Mucosa of stomach (tissue), 1 donor: ENCODE data around the gene YLPM1.

Experiments used
- H3K27me3 ChIP-seq: one replicate; pipeline ENCODE4 v1.7.0; 2013; ENCODE audit warnings: mild to moderate bottlenecking, low read length; ENCODE audit not compliant: control insufficient read depth, insufficient read depth
- H3K36me3 ChIP-seq: one replicate; pipeline ENCODE4 v1.7.0; 2013; ENCODE audit warnings: low read length; ENCODE audit not compliant: control insufficient read depth, insufficient read depth
- H3K4me1 ChIP-seq: one replicate; pipeline ENCODE4 v1.7.0; 2013; ENCODE audit warnings: mild to moderate bottlenecking, low read length; ENCODE audit not compliant: control insufficient read depth, insufficient read depth
- H3K4me3 ChIP-seq: one replicate; pipeline ENCODE4 v1.7.0; 2013; ENCODE audit warnings: low read length
- H3K9ac ChIP-seq: one replicate; pipeline ENCODE4 v1.7.0; 2013; ENCODE audit warnings: mild to moderate bottlenecking, low read length, moderate library complexity
- H3K9me3 ChIP-seq: one replicate; pipeline ENCODE4 v1.7.0; 2013; ENCODE audit warnings: mild to moderate bottlenecking, low read length, moderate library complexity; ENCODE audit not compliant: control insufficient read depth
- donor health status: Pancreatic carcinoma.

Gene YLPM1

DNA sequence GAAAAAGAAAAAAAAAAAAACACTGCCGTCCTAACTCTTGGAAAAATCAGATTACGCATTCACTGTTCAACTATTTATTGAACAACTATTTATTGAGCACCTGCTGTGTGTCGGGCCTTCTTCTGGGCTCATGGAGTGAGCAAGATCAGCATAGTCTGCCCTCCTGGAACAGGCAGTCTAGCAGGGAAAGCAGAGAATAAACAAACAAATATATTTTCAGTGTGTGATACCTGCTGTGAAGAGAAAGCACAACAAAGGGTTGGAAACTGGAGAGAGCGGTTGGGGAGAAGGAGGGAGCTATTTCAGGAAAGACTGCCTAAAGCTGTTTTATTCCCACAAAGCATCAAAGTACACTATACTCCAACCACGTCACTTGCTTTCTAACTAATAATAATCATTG lies 102.0 kb downstream of the YLPM1 start:
- Histone ChIP-seq H3K27me3 (no peaks in the 10 kb centered on the region), H3K4me3 (no peak overlapping the region), H3K9me3 (no peaks in the 10 kb centered on the region), H3K9ac (no peak overlapping the region), H3K4me1 (no peaks in the 10 kb centered on the region), H3K36me3 (no peaks in the 10 kb centered on the region)

DNA sequence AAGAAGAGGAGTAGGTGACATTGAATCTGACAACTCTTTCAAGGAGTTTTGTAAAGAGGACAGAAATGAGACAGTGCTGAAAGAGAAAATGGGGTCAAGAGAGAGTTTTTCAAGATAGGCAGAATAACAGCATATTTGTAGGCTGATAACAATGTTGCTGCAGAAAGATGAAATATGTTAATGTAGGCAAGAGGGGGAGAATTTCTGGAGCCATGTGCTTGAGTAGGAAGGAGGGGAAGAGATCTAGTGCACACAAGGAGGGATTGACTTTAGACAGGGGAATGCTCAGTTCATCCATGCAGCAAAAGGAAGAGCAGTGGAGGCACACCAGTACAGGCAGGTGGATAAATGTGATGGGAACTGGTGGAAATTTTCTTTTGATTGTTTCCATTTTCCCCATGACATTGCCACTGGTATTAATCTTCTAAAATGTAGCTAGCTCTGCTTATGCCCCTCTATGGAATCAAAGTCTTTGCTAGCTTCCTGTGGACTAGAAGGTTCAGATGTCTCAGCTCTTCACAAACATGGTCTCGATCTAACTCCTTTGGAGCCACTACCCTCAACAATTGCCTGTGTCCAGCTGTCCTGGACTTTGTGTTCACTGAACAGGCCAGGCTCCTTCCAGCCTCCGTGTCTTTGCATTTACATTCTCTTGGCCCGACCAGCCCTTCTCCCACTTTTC lies 103.7 kb downstream of the YLPM1 start:
- Histone ChIP-seq H3K9ac (no peak overlapping the region), H3K27me3 (no peaks in the 10 kb centered on the region), H3K36me3 (no peaks in the 10 kb centered on the region), H3K9me3 (no peaks in the 10 kb centered on the region), H3K4me3 (no peak overlapping the region), H3K4me1 (no peaks in the 10 kb centered on the region)

DNA sequence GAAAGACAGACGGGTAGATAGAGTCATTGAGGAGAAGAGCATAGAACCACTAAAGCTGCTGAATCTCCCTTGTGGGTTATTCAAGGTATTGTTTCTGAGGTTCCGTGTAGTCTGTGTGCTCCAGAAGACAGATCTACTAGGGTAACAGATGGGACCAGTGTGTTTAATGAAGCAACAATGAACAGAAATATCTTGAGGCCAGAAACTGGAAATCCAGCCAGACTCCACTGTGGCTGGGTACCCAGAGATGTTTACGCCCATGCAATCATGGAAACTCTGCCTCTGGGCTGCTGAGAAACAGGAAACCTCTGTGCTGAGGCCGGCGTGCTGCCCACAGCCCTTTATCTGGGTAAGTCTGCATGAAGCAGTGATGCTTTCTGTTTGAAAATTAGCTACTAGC lies 104.6 kb downstream of the YLPM1 start:
- no peaks in the 10 kb centered on the region for H3K27me3 ChIP-seq
- no peak overlapping the region for H3K9ac ChIP-seq
- H3K4me1 ChIP-seq = no peaks in the 10 kb centered on the region
- H3K36me3 ChIP-seq = no peaks in the 10 kb centered on the region
- H3K4me3 ChIP-seq = no peak overlapping the region
- no peaks in the 10 kb centered on the region for H3K9me3 ChIP-seq

DNA sequence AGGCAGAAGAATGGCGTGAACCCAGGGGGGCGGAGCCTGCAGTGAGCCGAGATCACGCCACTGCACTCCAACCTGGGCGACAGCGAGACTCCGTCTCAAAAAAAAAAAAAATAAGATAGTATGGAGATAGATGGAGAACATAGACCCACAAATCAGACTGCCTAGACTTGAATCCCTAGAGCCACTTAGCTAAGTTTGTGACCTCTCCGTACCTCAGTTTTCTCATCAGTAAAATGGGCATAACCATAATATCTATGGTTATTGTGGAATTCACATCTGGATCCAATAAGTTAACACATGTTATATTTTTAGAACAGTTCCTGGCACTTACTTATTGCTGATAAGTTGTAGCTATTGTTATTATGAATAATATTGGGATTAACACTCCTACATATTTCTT lies 105.6 kb downstream of the YLPM1 start:
- H3K27me3 ChIP-seq = no peaks in the 10 kb centered on the region
- no peak overlapping the region for H3K4me3 ChIP-seq
- no peaks in the 10 kb centered on the region for H3K4me1 ChIP-seq
- H3K9ac ChIP-seq = no peak overlapping the region
- H3K9me3 ChIP-seq = no peaks in the 10 kb centered on the region
- H3K36me3 ChIP-seq = no peaks in the 10 kb centered on the region

DNA sequence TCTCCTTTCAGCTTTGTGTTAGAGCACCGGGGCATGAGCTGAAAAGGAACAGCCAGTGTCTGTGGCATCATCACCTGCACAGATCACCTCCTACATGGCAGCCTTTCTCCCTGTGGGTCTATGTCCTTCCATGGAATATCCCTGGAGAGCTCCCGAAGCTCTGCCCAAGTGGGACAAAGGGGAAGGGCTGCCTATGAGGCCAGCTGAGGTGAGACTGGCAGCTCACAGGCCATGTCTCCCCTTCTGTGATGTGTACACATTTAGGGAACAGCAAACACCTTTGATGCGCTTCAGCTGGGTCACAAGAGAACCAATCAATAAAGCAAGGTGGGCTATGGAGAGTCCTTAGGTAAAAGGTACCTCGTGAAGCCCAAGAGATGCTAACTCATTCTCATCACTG lies 108.7 kb downstream of the YLPM1 start:
- Histone ChIP-seq H3K4me1 (no peaks in the 10 kb centered on the region), H3K9ac (no peak overlapping the region), H3K27me3 (peaks cover 3% of the 10 kb centered on the region), H3K36me3 (no peaks in the 10 kb centered on the region), H3K4me3 (no peak overlapping the region), H3K9me3 (no peaks in the 10 kb centered on the region)

DNA sequence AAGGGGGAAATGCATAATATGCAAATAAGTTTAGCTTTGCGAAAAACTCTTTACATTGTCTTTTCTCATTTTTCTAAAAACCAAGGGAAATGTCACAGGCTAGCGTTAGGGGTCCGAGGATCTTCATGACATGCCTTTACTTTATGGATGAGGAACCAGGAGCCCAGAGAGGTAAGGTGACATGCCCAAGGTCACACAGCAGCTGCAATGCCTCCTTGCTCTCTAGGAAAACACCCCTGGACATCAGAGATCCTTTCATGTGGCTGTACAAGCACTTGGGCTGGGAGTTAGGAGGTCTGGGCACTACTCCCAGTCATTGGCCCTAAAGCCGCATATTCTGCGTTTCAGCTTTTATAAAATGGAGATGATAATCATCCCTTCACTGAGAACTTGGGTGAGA lies 112.1 kb downstream of the YLPM1 start:
- Histone ChIP-seq H3K9me3 (no peaks in the 10 kb centered on the region), H3K27me3 (peaks cover 3% of the 10 kb centered on the region), H3K4me3 (no peak overlapping the region), H3K4me1 (peaks cover 9% of the 10 kb centered on the region), H3K9ac (no peak overlapping the region), H3K36me3 (no peaks in the 10 kb centered on the region)

DNA sequence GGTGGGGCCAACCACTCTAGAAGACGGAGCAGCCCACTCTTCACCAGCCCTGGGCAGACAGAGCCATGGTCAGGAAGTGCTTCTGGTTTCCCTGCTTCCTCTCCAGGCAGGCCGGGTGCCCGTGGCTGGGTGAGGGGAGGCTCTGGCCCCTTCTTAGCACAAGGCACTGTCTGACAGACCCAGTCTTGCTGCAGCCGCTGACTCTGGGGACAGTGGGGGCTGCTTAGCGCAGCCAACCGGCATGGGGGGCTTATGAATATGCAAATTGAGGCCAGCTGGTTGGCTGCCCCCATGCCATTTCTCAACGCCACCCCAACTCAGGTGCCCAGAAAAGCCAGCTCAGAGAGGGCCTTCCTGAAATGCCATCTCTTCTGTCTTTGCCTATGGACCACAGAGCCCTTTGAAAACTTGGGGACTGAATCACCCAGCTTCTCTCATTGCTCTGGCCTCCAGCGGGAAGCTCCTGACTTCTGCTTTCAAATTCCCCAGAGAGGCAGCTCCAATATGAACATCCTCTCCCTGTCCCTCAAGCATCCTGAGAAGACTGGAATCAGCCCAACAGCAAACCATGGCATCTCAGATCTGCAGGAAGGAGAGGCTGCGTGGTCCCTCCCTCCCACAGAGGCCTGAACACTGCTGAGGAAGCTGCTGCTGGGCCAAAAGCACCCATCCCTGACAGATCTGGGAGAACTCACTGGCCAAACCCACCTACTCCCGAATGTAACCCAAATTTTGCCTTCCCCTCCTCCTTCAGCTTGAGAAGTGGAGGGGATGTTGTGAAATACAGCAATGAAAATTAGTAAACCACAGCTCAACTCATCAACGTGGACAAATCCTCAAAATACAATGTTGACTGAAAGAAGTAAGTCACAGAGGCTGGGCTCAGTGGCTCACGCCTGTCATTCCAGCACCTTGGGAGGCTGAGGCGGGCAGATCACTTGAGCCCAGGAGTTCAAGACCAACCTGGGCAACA lies 113.1 kb downstream of the YLPM1 start, which contains the start of gene PROX2:
Gene PROX2 (minus strand): TSS at position 205 of the 973 bp plus-strand sequence. CDS start 12,311 bp downstream, outside the sequence.
- peaks cover 18% of the 10 kb centered on the region for H3K4me1 ChIP-seq
- no peak within 1 kb of the TSS for H3K4me3 ChIP-seq
- no peaks in the 10 kb centered on the region for H3K9me3 ChIP-seq
- peaks cover 3% of the 10 kb centered on the region for H3K27me3 ChIP-seq
- no peaks in the 10 kb centered on the region for H3K36me3 ChIP-seq
- peak within 1 kb of the TSS; percentile 12 for H3K9ac ChIP-seq

DNA sequence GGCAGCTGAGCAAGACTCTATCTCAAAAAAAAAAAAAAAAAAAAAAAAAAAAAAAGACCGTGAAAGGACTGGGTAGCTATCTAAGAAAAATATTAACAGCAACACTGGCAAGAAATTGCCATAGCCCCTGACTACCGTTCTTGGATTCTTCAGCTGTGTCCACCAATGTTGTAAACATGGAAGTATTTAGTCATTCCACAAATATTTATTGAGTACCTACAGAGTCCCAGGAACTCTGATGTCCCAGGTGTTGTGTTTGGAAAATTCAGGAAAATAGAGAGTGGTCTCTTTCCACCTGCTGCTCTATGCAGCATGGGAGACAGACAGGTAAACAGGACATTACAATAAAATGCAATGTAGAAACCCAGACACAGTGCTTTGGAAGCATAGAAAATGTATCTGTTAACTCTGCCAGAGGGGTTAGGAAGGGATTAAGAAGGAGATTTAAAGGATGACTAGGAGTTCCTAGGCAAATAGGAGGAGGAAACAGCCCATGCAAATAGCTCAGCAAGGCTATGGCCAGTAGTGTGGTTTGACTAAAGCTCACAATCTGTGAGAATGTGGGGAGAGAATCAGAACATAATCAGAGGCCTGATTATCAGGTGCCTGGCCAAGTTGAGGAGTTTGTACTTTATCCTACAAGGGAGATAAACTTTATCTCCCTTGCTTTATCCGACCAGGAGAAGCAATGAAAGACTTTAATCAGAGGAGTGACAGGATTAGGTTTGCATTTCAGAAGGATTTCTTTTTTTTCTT lies 116.5 kb downstream of the YLPM1 start:
- no peak overlapping the region for H3K4me3 ChIP-seq
- H3K27me3 ChIP-seq = peaks cover 3% of the 10 kb centered on the region
- no peaks in the 10 kb centered on the region for H3K36me3 ChIP-seq
- peaks cover 19% of the 10 kb centered on the region for H3K4me1 ChIP-seq
- H3K9ac ChIP-seq = no peak overlapping the region
- no peaks in the 10 kb centered on the region for H3K9me3 ChIP-seq

DNA sequence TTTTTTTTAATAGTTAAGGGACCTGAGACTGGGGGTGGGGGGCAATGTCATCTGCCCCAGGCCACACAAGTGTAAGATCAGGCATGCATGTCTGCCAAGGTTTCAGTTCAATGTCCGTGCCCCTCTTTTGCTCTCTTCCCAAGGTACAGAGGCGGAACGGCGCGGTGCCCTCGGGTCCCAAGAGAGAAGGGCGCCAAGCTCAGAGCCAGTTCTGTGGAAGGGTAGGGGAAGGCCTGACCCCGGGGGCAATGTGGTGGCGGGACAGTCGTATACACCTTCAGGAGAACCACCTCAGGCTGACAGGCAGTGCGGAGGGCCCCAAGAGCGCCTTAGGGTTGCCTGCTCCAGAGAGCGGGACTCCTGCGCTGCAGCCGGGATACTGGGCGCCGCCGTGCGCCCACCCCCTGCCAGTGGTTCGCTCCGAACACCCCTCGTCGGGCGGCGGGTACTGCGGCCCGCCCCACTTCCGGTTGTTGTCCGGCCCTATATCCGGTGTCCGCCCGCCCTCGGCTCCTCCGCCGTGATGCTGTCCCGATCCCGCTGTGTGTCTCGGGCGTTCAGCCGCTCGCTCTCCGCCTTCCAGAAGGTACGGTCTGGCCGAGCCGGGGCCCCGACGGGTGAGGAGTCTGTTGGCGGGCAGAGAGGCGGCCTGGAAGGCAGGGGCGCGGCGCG lies 118.5 kb downstream of the YLPM1 start, which contains the start of gene DLST:
Gene DLST (plus strand): TSS at position 486 of the 672 bp plus-strand sequence. CDS start 38 bp downstream, at position 524.
- peak within 1 kb of the TSS; percentile 90 for H3K4me3 ChIP-seq
- H3K36me3 ChIP-seq = no peaks in the 10 kb centered on the region
- peak within 1 kb of the TSS; percentile 93 for H3K9ac ChIP-seq
- peaks cover 19% of the 10 kb centered on the region for H3K4me1 ChIP-seq
- no peaks in the 10 kb centered on the region for H3K9me3 ChIP-seq
- no peaks in the 10 kb centered on the region for H3K27me3 ChIP-seq

DNA sequence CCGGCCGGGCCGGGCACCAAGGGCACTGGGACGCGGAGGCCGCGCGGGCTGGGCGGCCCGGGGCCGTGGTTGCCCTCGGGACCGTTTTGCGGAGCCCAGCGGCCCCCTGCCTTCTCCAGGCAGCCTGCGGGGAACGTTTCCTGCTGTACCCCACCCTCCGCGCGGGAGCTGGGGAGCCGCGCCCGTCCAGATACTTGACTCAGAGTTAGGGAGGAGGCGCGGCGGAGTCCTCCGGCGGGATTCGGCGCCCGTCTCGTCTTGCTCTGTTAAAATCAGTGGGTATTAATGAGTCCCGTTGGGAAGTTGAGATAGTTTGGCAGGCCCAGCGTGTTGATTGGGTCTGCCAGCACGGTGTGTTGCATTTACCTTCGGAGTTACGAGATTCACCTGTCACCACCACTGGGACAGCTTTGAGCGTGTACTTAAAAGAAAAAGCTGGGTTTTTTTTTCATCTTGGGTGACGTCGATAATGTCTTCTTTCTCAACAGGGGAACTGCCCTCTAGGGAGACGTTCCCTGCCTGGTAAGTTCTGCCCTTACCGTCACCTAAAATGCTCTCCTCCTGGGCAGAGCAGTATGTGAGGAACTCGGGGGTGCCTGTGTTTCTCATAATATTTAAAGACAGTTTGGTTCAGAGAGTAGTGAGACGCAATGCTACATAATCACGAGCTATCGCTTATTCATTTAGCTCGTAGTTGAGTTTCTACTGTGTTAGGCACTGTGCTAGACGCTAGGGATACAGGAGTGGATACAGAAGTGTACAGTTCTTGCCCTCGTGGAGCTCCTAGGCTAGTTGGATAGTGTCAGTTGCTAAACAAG lies 119.2 kb downstream of the YLPM1 start:
- peaks cover 19% of the 10 kb centered on the region for H3K4me1 ChIP-seq
- peak overlapping the region; percentile 90 for H3K4me3 ChIP-seq
- no peaks in the 10 kb centered on the region for H3K27me3 ChIP-seq
- no peaks in the 10 kb centered on the region for H3K9me3 ChIP-seq
- H3K9ac ChIP-seq = peak overlapping the region; percentile 93
- no peaks in the 10 kb centered on the region for H3K36me3 ChIP-seq
